Keratinocyte (primary cell): Measurements from ENCODE around the gene CSTF2T.

Experiments used
- EZH2 ChIP-seq: IDR thresholded peaks from one replicate; pipeline ENCODE4 v1.6.1; 2012; ENCODE audit warnings: inconsistent platforms, mild to moderate bottlenecking, low read length, moderate library complexity
- TF ChIP-seq, protein P1 (sequence below), 3 experiments: IDR thresholded peaks in 1 of 3; conservative IDR thresholded peaks in 1 of 3; optimal IDR thresholded peaks in 1 of 3; 2 replicates in 2 of 3; 3 replicates in 1 of 3; pipeline versions ENCODE3 to v1.5.1; 2011; ENCODE audit warnings: low read length in 3 of 3, mild to moderate bottlenecking in 3 of 3, moderate library complexity in 2 of 3, control low read depth in 1 of 3, inconsistent platforms in 1 of 3; ENCODE audit not compliant: insufficient read depth in 2 of 3; ENCODE audit errors: extremely low read depth in 1 of 3

DNA sequence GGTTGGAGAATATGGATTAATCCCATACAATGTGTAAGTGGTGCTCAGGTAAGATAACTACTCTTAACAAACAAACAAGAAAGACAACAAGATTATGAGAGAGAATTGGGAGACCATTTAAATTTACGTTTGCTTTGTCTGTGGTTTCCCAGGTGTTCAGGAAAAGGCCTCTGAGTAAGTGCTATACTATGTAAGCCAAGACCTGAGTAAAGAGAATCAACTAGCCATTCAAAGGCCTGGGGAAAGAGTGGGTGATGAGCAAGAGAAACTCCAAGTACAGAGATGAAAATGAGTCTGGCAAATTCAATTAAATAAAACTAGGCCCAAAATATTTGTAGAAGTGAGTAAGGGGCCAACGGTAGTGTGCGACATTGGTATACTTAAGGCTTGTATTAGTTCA, 9.9 kb downstream of the CSTF2T start:
- TF ChIP-seq, protein P1, sequence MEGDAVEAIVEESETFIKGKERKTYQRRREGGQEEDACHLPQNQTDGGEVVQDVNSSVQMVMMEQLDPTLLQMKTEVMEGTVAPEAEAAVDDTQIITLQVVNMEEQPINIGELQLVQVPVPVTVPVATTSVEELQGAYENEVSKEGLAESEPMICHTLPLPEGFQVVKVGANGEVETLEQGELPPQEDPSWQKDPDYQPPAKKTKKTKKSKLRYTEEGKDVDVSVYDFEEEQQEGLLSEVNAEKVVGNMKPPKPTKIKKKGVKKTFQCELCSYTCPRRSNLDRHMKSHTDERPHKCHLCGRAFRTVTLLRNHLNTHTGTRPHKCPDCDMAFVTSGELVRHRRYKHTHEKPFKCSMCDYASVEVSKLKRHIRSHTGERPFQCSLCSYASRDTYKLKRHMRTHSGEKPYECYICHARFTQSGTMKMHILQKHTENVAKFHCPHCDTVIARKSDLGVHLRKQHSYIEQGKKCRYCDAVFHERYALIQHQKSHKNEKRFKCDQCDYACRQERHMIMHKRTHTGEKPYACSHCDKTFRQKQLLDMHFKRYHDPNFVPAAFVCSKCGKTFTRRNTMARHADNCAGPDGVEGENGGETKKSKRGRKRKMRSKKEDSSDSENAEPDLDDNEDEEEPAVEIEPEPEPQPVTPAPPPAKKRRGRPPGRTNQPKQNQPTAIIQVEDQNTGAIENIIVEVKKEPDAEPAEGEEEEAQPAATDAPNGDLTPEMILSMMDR (optimal IDR thresholded peaks at IDR 0.05 in 1 of 3, IDR thresholded peaks at IDR 0.05 in 1 of 3, conservative IDR thresholded peaks at IDR 0.05 in 1 of 3; ENCODE audit: extremely low read depth in 1 of 3, insufficient read depth in 2 of 3, low read length in 3 of 3) = no peak
- TF ChIP-seq EZH2 = no peak
